Ovary (tissue), 3 donors: ENCODE results near the gene UNC5A.

Experiments
- EP300 ChIP-seq: sonication (generic); formaldehyde crosslinking; IDR thresholded peaks from one replicate; pipeline ENCODE4 v1.6.1; 2017; ENCODE audit warnings: antibody characterized with exemption
- TF ChIP-seq, protein P1 (sequence below), 3 donors: fragments of 450-650 bp in 2 of 3; fragments of 200-600 bp in 1 of 3; IDR thresholded peaks; one replicate each; pipeline versions ENCODE4 v1.5.1 to v1.8.0; 2016 to 2022; ENCODE audit warnings: antibody characterized with exemption in 3 of 3, mild to moderate bottlenecking in 1 of 3
- donor health status: DM: no; HTN: no; CAD: no.

DNA sequence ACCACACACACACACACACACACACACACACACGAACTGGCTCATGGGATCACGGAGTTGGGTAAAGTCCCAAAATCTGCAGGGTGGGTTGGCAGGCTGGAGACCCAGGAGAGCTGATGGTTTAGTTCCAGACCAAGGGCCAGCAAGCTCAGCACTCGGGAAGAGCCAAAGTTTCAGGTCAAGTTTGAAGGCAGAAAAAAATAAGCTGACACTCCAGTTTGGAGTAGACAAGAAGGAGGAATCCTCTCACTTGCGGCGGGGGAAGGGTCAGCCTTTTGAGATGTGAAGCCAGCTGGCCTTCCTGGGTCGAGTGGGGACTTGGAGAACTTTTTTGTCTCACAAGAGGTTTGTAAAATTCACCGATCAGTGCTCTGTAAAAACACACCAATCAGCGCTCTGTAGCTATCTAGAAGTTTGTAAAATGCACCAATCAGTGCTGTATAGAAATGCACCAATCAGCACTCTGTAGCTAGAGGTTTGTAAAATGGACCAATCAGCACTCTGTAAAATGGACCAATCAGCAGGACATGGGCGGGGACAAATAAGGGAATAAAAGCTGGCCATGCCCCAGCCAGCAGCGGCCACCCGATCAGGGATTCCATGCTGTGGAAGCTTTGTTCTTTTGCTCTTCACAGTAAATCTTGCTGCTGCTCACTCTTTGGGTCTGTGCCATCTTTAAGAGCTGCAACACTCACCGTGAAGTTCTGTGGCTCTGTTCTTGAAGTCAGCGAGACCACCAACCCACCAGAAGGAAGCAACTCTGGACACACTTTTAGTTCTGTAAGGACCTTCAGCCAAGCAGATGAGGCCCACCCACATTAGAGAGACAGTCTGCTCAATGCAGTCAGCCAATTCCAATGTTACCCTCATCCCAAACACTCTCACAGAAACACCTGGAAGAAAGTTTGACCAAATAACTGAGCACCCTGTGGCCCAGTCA is 37.8 kb upstream of the UNC5A start:
- TF ChIP-seq, protein P1, sequence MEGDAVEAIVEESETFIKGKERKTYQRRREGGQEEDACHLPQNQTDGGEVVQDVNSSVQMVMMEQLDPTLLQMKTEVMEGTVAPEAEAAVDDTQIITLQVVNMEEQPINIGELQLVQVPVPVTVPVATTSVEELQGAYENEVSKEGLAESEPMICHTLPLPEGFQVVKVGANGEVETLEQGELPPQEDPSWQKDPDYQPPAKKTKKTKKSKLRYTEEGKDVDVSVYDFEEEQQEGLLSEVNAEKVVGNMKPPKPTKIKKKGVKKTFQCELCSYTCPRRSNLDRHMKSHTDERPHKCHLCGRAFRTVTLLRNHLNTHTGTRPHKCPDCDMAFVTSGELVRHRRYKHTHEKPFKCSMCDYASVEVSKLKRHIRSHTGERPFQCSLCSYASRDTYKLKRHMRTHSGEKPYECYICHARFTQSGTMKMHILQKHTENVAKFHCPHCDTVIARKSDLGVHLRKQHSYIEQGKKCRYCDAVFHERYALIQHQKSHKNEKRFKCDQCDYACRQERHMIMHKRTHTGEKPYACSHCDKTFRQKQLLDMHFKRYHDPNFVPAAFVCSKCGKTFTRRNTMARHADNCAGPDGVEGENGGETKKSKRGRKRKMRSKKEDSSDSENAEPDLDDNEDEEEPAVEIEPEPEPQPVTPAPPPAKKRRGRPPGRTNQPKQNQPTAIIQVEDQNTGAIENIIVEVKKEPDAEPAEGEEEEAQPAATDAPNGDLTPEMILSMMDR (IDR thresholded peaks at IDR 0.05): no peak
- no peak for TF ChIP-seq EP300
